HepG2 (cell line): ENCODE data around the gene PDPK1. TPM values are rescaled to one million over a fixed set of nuclear protein-coding genes. Genes with fewer than 3 reads are reported as not detected.

Source experiments
- KMT2B ChIP-seq: IDR thresholded peaks from 2 replicates; pipeline ENCODE4 v1.6.1; 2016; ENCODE audit warnings: missing genetic modification reagents, missing compliant biosample characterization
- NR2F6 ChIP-seq, 2 experiments: IDR thresholded peaks; 2 replicates each; pipeline ENCODE4 v1.6.1; 2016; ENCODE audit warnings: antibody characterized with exemption in 1 of 2, mild to moderate bottlenecking in 1 of 2
- polyA plus RNA-seq, 8 experiments: library from polyadenylated mRNA; depleted of rRNA in 3 of 8; stranded (reverse) in 7 of 8; unstranded in 1 of 8; fragments of >200 nt; fragmentation: Illumina TruSeq in 4 of 8; extraction: Trizol in 4 of 8; gene quantifications; 2 replicates each; pipeline versions ENCODE4 v1.2.1 to v1.2.3, GENCODE V29; 2011 to 2016; ENCODE audit warnings: low read depth in 4 of 8, missing spikeins in 1 of 8, mixed read lengths in 1 of 8; ENCODE audit not compliant: insufficient read depth in 1 of 8
- total RNA-seq, 5 experiments: library from RNA; depleted of rRNA; stranded (reverse); fragments of >200 nt; fragmentation: Illumina TruSeq; extraction: Trizol; gene quantifications; 2 replicates each; pipeline ENCODE4 v1.2.3, GENCODE V29; 2016; ENCODE audit warnings: low read depth in 1 of 5
- TF ChIP-seq, protein P1 (sequence below): sonication (generic); formaldehyde crosslinking; IDR thresholded peaks from 2 replicates; pipeline ENCODE4 v1.4.0; 2020; ENCODE audit warnings: mild to moderate bottlenecking, missing genetic modification reagents

The PDPK1 gene
- total and polyA plus RNA-seq, 2 of the 13 experiments (the other 11 are each of a cell fraction or from before 2014, with no cell fraction given), result 59.6 to 129 TPM

- TF ChIP-seq, protein P1, sequence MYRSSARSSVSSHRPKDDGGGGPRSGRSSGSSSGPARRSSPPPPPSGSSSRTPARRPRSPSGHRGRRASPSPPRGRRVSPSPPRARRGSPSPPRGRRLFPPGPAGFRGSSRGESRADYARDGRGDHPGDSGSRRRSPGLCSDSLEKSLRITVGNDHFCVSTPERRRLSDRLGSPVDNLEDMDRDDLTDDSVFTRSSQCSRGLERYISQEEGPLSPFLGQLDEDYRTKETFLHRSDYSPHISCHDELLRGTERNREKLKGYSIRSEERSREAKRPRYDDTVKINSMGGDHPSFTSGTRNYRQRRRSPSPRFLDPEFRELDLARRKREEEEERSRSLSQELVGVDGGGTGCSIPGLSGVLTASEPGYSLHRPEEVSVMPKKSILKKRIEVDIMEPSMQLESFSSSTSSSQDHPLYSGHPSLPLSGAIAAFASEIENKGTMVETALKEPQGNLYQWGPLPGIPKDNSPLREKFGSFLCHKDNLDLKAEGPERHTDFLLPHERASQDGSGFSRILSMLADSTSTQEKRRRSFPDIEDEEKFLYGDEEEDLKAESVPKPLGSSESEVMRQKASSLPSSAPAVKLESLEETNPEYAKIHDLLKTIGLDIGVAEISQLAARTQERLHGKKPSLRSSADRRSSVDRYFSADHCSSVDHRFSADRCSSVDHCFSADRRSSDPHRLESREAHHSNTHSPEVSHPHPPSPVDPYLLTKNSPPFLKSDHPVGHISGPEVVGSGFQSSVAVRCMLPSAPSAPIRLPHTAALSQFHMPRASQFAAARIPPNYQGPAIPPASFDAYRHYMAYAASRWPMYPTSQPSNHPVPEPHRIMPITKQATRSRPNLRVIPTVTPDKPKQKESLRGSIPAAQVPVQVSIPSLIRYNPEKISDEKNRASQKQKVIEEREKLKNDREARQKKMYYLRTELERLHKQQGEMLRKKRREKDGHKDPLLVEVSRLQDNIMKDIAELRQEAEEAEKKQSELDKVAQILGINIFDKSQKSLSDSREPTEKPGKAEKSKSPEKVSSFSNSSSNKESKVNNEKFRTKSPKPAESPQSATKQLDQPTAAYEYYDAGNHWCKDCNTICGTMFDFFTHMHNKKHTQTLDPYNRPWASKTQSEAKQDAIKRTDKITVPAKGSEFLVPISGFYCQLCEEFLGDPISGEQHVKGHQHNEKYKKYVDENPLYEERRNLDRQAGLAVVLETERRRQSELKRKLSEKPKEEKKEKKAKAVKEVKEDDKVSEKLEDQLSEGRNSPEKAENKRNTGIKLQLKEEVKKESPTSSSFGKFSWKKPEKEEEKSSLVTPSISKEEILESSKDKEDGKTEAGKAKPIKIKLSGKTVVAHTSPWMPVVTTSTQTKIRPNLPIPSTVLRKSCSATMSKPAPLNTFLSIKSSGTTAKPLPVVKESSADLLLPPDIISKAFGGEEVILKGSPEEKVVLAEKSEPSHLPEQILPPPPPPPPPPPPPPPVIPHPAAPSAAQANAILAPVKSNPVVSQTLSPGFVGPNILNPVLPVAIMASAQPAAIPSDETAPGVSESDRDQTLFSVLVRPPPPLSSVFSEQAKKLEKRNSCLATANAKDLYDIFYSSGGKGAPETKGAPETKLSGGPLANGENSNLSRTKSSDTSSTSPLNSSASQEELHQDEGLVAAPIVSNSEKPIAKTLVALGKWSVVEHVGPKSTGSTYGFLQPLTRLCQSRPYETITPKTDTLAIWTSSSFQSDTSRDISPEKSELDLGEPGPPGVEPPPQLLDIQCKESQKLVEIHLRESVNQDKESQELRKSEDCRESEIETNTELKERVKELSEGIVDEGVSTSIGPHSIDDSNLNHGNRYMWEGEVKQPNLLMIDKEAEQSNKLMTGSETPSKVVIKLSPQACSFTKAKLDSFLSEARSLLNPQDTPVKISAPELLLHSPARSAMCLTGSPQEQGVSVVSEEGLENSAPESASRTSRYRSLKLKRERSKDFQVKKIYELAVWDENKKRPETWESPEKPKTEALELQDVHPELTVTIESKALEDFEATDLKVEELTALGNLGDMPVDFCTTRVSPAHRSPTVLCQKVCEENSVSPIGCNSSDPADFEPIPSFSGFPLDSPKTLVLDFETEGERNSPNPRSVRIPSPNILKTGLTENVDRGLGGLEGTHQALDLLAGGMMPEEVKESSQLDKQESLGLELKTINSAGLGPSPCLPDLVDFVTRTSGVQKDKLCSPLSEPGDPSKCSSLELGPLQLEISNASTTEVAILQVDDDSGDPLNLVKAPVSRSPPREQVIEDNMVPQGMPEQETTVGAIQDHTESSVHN (CRISPR knock-in tag), result no peak
- TF ChIP-seq KMT2B (CRISPR knock-in tag) (no peak), NR2F6 (IDR thresholded peaks at IDR 0.05) (no peak), NR2F6 (CRISPR knock-in tag; IDR thresholded peaks at IDR 0.05) (no peak)
Observed at GRCh38 chr16:2584729-2585650, 47.2 kb downstream of the PDPK1 start (continued).
